Measurements from ENCODE around the gene CDKN3. TPM values are rescaled to one million over a fixed set of nuclear protein-coding genes. Genes with fewer than 3 reads are reported as not detected.
"Not testable (repeated sequence)": the region's sequence is repeated elsewhere in the genome, so short reads cannot be mapped to it uniquely, and the experiment has no call there.

Gene CDKN3
- total RNA-seq, 1 donor from 2014 or later, result 66.2 TPM

DNA sequence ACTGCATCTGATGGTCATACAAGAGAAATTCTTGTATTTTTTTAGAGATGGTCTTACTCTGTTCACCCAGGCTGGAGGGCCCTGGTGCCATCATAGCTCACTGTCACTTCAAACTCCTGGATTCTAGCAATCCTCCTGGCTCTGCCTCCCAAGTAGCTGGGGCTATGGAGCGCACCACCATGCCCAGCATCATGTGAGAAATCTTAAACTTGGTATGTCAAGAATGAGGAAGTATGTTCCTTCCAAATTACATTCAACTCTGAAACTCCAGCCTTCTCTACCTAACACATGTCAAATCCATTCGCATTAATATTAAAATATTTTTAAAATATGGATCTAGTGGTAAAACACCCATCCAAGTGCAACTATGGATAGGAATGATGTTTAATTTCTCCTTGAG lies 27.5 kb upstream of the CDKN3 start:
- intact Hi-C loops (cut with micrococcal nuclease), result no loop called here

GRCh38 chr14:54370323-54371198 lies 26.2 kb upstream of the CDKN3 start:
- intact Hi-C loops (cut with micrococcal nuclease), result no loop called here

GRCh38 chr14:54374117-54374884 lies 22.5 kb upstream of the CDKN3 start:
- intact Hi-C loops (cut with micrococcal nuclease), result no loop called here

DNA sequence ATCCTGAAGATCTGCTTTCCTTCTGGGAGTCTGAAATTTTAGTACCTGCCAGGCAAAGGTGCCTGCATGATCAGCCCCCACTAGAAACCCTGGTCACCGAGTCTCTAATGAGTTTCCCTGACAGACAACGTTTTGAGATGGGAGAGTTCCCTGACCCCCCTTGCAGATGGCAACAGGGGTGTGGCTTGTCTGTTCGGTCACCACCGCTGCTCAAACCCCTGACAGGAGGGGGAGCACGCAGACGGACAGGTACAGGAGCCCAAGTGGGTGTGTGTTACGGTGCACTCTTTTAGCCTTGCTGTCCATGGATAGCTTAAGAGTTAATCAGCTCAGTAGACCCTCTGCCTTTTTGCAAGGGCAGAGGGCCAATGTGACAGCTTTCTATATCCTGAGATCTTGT lies 19.3 kb upstream of the CDKN3 start:
- intact Hi-C loops (cut with micrococcal nuclease), result no loop called here

- intact Hi-C loops (cut with micrococcal nuclease), result not testable (repeated sequence)
Observed at GRCh38 chr14:54378893-54379292, 17.9 kb upstream of the CDKN3 start.

DNA sequence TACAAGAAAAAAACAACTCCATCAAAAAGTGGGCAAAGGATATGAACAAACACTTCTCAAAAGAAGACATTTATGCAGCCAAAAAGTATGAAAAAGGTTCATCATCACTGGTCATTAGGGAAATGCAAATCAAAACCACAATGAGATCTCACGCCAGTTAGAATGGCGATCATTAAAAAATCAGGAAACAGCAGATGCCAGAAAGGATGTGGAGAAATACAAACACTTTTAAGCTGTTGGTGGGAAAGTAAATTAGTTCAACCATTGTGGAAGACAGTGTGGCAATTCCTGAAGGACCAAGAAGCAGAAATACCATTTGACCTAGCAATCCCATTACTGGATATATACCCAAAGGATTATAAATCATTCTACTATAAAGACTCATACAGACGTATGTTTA lies 16.2 kb upstream of the CDKN3 start:
- intact Hi-C loops (cut with micrococcal nuclease), result not testable (repeated sequence)

- intact Hi-C loops (cut with micrococcal nuclease), result no loop called here
Observed at GRCh38 chr14:54381821-54382220, 15.0 kb upstream of the CDKN3 start.

DNA sequence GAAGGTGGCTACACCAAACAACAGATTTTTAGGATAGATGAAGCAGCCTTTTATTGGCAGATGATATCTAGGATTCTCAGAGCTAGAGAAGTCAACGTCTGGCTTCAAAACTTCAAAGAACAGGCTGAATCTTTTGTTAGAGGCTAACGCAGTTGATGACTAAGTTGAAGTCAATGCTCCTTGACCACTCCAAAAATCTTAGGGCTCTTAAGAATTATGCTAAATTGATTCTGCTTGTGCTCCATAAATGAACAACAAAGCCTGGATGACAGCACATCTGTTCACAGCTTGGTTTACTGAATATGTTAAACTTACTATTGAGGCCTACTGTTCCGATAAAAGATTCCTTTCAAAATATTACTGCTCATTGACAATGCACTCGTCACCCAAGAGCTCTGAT lies 13.0 kb upstream of the CDKN3 start:
- intact Hi-C loops (cut with micrococcal nuclease), result no loop called here

- intact Hi-C loops (cut with micrococcal nuclease), result no loop called here
Observed at GRCh38 chr14:54385556-54385955, 11.3 kb upstream of the CDKN3 start.

DNA sequence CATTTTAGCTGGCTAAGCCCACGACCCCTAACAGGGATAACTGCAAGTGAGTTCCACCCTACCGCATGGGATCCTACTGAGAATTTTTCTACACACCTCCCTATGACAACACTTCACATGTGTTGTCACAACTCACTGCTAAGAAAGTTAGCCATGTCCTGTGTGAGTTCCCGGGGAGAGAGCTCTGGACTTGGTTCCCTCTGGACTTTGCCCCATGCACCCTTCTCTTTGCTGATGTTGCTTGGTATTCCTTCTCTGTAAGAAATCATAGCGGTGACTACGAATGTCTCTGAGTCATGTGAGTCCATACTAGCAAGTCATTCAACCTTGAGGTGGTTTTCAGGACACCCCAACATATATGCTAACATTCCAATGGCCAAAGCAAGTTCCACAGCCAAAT lies 9.5 kb upstream of the CDKN3 start:
- intact Hi-C loops (cut with micrococcal nuclease), result no loop called here

- intact Hi-C loops (cut with micrococcal nuclease), result loop anchor here (10.0 kb wide), 1 partner anchor 513 kb away; the partner anchor contains the start of gene GCH1
Observed at GRCh38 chr14:54392131-54392859, 4.5 kb upstream of the CDKN3 start.

DNA sequence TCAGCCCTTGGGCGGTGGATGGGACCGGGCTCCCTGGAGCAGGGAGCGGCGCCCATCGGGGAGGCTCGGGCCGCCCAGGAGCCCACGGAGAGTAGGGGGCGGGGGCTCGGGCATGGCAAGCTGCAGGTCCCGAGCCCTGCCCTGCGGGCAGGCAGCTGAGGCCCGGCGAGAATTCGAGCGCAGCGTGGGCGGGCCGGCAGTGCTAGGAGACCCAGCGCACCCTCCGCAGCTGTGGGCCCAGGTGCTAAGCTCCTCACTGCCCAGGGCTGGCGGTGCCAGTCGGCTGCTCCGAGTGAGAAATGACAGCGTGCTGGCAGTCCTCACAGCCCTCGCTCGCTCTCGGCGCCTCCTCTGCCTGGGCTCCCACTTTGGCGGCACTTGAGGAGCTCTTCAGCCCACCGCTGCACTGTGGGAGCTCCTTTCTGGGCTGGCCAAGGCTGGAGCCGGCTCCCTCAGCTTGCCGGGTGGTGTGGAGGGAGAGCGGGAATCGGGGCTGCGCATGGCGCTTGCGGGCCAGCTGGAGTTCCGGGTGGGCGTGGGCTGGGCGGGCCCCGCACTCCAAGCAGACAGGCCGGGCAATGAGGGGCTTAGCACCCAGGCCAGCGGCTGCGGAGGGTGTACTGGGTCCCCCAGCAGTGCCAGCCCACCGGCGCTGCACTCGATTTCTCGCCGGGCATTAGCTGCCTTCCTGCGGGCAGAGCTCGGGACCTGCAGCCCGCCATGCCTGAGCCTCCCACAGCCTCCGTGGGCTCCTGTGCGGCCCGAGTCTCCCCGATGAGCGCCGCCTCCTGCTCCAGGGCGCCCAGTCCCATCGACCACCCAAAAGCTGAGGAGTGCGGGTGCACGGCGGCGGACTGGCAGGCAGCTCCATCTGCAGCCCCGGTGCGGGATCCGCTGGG lies 3.6 kb upstream of the CDKN3 start:
- intact Hi-C loops (cut with micrococcal nuclease), result loop anchor here (10.0 kb wide), 1 partner anchor 512 kb away; the partner anchor contains the start of gene GCH1

- intact Hi-C loops (cut with micrococcal nuclease), result loop anchor here (10.0 kb wide), 1 partner anchor 510 kb away; the partner anchor contains the start of gene GCH1
Observed at GRCh38 chr14:54394596-54394995, 2.2 kb upstream of the CDKN3 start.

DNA sequence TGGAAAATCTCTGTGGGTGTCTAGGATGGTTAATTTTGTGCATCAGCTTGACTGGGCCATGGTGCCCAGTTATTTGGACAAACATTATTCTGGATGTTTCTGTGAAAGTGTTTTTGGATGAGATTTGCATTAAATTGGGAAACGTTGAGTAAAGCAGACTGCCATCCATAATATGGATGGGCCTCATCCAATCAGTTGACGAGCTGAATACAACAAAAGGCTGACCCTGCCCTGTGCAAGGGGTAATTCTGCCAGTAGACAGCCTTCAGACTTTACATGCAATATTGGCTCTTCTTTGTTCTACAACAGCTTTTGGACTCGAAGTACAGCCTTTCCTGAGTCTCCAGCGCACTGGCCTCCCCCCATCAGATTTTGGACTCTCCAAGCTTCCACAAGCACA lies 1.5 kb upstream of the CDKN3 start:
- intact Hi-C loops (cut with micrococcal nuclease), result loop anchor here (10.0 kb wide), 1 partner anchor 510 kb away; the partner anchor contains the start of gene GCH1

- intact Hi-C loops (cut with micrococcal nuclease), result loop anchor here (1.0 to 10.0 kb wide), 6 partner anchors 46 to 509 kb away; partner anchors contain the start of genes CGRRF1, CNIH1, GCH1 and GMFB
Observed at GRCh38 chr14:54395716-54396115, 1.1 kb upstream of the CDKN3 start.

DNA sequence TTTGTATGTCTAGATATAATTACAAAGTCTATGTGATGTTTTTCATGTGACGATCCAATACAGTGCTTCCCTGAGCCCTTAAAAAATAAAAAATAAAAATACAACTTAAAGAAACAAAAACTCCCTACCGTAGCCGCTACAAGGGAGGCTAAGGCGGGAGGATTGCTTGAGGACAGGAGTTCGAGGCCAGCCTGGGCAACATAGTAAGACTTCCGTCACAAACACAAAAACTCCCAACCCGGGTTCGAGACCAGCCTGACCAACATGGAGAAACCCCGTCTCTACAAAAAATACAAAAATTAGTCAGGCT lies 669 bp upstream of the CDKN3 start:
- intact Hi-C loops (cut with micrococcal nuclease), result loop anchor here (1.0 to 10.0 kb wide), 6 partner anchors 45 to 509 kb away; partner anchors contain the start of genes CGRRF1, CNIH1, GCH1 and GMFB

- intact Hi-C loops (cut with micrococcal nuclease), result loop anchor here (10.0 kb wide), 1 partner anchor 505 kb away; the partner anchor contains the start of gene GCH1
Observed at GRCh38 chr14:54399560-54399959, 2.8 kb downstream of the CDKN3 start.

DNA sequence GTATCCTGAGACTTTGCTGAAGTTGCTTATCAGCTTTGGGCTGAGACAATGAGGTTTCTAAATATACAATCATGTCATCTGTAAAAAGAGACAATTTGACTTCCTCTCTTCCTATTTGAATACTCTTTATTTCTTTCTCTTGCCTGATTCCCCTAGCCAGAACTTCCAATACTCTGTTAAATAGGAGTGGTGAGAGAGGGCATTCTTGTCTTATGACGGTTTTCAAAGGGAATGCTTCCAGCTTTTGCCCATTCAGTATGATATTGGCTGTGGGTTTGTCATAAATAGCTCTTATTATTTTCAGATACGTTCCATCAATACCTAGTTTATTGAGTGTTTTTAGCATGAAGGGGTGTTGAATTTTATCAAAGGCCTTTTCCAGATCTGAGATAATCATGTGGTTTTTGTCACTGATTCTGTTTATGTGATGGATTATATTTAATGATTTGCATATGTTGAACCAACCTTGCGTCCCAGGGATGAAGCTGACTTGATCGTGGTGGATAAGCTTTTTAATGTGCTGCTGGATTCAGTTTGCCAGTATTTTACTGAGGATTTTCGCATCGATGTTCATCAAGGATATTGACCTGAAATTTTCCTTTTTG lies 6.7 kb downstream of the CDKN3 start:
- intact Hi-C loops (cut with micrococcal nuclease), result not testable (repeated sequence)

- intact Hi-C loops (cut with micrococcal nuclease), result no loop called here
Observed at GRCh38 chr14:54410215-54410614, 13.4 kb downstream of the CDKN3 start.

GRCh38 chr14:54411371-54411770 lies 14.6 kb downstream of the CDKN3 start:
- intact Hi-C loops (cut with micrococcal nuclease), result no loop called here

All from T-helper 2 cell treated with Interferon-gamma antibody and Interleukin-4, amounts not matched to agents 100 ng/mL and 5 ng/mL, for 36 hours (primary cell).